T-helper 2 cell treated with Interferon-gamma antibody and Interleukin-4, amounts not matched to agents 5 μg/mL and 100 μg/mL, for 36 hours (primary cell): ENCODE results near the gene HUNK.

ENCODE experiments used
- DNase-seq: peaks from one replicate; pipeline ENCODE4 v3.0.0; 2021; ENCODE audit warnings: low spot score
- H3K27ac Mint-ChIP-seq: one replicate; pipeline ENCODE4 v1.8.0; 2021; ENCODE audit warnings: mild to moderate bottlenecking, mixed read lengths
- H3K27me3 Mint-ChIP-seq: one replicate; pipeline ENCODE4 v1.8.0; 2021; ENCODE audit warnings: low read depth, mixed read lengths
- H3K36me3 Mint-ChIP-seq: one replicate; pipeline ENCODE4 v1.8.0; 2021; ENCODE audit warnings: low read depth, mixed read lengths
- H3K4me1 Mint-ChIP-seq: one replicate; pipeline ENCODE4 v1.8.0; 2021; ENCODE audit warnings: low read depth, mixed read lengths
- H3K4me3 Mint-ChIP-seq: one replicate; pipeline ENCODE4 v1.8.0; 2022; ENCODE audit warnings: mild to moderate bottlenecking, moderate library complexity, mixed read lengths
- H3K9me3 Mint-ChIP-seq: one replicate; pipeline ENCODE4 v1.8.0; 2021; ENCODE audit warnings: mixed read lengths

The HUNK gene

DNA sequence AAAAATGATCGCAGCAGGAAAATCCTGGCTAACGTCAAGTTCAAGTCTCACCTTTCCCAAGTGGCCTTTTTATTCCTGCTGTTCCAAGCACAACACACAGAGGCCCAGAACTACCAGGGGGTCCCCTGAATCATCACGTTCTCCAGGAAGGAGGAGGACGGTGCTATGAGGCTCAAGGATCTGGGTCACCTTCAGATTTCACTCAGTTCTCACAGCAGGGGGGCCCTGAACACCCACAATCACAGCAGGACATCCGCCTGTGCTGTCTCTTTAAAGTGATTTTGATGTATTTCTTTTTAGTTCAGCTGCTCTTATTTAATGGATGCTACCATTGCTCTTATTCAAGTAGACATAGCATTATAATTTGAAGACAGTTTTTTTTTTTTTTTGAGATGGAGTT, 173.4 kb downstream of the HUNK start:
- Mint-ChIP-seq H3K4me3 (no peak overlapping the region), H3K9me3 (peaks cover 14% of the 10 kb centered on the region), H3K36me3 (no peaks in the 10 kb centered on the region), H3K4me1 (no peaks in the 10 kb centered on the region), H3K27me3 (no peaks in the 10 kb centered on the region), H3K27ac (no peak overlapping the region)
- no peak for DNase-seq

- Mint-ChIP-seq H3K36me3 (no peaks in the 10 kb centered on the region), H3K9me3 (peaks cover 4% of the 10 kb centered on the region), H3K27me3 (no peaks in the 10 kb centered on the region), H3K4me1 (no peaks in the 10 kb centered on the region), H3K4me3 (no peak overlapping the region), H3K27ac (no peak overlapping the region)
- no peak for DNase-seq
Observed at GRCh38 chr21:32048353-32048752, 175.5 kb downstream of the HUNK start.
